GM13976 (cell line): ENCODE measurements around the gene KPNA5.
"Not testable (repeated sequence)": the region's sequence is repeated elsewhere in the genome, so short reads cannot be mapped to it uniquely, and the experiment has no call there.

Source experiments
- DNase-seq: peaks from one replicate; pipeline ENCODE4 v3.0.0; 2012; ENCODE audit warnings: low spot score
- in situ Hi-C: fragments of 300-500 bp; cut with MboI; formaldehyde crosslinking; loops from one replicate; pipeline ENCODE4 v1.12.0; 2022; ENCODE audit warnings: low sequenced_read_pairs, mixed read lengths, inconsistent platforms; ENCODE audit not compliant: unreplicated experiment
- TF ChIP-seq, protein P1 (sequence below): IDR thresholded peaks from 2 replicates; pipeline ENCODE4 v1.5.1; 2012; ENCODE audit warnings: borderline replicate concordance, mild to moderate bottlenecking; ENCODE audit not compliant: insufficient read depth; ENCODE audit errors: extremely low read depth, missing control alignments, control extremely low read depth

Gene KPNA5

DNA sequence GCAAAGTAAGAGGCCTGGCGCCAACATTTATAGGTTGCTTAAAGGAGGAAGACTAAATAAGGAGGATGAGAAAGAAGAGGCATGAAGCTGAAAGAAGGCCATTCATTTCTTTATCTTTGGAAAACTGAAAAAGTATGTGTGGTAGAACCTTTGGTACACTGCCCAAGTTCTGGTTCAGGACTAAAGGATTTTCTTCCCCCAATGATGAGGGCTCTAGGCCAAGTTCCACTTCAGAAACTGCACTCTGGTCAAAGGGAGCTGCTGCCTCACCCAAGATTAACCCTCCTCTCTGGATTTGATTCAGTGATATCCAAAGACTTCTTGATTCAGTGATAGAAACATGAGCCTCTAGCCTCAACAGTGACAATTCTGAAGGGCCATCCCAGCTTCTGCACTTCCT is 5.0 kb upstream of the KPNA5 start:
- DNase-seq: no peak
- in situ Hi-C loops: no loop called here
- TF ChIP-seq, protein P1, sequence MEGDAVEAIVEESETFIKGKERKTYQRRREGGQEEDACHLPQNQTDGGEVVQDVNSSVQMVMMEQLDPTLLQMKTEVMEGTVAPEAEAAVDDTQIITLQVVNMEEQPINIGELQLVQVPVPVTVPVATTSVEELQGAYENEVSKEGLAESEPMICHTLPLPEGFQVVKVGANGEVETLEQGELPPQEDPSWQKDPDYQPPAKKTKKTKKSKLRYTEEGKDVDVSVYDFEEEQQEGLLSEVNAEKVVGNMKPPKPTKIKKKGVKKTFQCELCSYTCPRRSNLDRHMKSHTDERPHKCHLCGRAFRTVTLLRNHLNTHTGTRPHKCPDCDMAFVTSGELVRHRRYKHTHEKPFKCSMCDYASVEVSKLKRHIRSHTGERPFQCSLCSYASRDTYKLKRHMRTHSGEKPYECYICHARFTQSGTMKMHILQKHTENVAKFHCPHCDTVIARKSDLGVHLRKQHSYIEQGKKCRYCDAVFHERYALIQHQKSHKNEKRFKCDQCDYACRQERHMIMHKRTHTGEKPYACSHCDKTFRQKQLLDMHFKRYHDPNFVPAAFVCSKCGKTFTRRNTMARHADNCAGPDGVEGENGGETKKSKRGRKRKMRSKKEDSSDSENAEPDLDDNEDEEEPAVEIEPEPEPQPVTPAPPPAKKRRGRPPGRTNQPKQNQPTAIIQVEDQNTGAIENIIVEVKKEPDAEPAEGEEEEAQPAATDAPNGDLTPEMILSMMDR: no peak

DNA sequence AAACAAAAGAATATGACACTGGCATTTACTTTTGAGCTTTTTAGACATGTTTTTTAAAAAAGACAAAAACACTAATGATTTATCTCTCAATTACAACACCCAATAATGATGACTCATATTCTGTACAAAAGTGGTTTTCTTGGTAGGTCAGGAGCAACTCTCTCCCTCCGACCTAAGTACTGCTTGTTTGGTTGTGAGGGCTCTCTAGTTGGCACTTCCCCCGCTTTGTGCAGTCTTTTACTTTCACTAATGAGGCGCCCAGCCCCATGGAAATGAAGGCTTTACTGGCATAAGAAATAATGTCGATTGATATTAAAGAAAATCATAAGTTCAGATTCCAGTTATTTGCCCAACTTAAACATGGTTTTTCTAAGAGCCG is 1.3 kb downstream of the KPNA5 start:
- DNase-seq: peak; percentile 40
- TF ChIP-seq, protein P1: no peak
- in situ Hi-C loops: no loop called here

DNA sequence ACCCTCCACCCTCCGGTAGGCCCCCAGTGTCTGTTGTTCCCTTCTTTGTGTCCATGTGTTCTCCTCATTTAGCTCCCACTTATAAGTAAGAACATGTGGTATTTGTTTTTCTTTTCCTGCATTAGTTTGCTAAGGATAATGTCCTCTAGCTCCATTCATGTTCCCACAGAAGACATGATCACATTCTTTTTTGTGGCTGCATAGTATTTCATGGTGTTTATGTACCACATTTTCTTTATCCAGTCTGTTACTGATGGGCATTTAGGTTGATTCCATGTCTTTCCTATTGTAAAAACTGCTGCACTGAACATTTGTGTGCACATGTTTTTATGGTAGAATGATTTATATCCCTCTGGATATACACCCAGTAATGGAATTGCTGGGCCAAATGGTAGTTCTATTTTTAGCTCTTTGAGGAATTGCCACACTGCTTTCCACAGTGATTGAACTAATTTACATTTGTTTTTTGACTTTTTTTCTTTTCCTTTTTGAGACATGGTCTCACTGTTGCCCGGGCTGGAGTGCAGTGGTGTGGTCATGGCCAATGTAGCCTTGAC is 4.5 kb downstream of the KPNA5 start:
- in situ Hi-C loops: no loop called here
- DNase-seq: no peak
- TF ChIP-seq, protein P1: no peak

DNA sequence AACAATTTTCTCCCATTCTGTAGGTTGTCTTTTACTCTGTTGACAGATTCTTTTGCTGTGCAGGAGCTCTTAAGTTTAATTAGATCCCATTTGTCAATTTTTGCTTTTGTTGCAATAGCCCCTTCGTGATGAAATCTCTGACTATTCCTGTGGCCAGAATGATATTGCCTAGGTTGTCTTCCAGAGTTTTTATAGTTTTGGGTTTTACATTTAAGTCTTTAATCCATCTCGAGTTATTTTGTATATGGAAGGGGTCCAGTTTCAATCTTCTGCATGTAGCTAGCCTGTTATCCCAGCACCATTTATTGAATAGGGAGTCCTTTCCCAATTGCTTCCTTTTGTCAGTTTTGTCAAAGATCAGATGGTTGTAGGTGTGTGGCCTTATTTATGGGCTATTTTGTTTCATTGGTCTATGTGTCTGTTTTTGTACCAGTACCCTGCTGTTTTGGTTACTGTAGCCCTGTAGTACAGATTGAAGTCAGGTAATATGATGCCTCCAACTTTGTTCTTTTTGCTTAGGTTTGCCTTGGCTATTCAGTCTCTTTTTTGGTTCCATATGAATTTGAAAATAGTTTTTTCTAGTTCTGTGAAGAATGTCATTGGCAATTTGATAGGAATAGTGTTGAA is 5.6 kb downstream of the KPNA5 start:
- DNase-seq, in situ Hi-C loops: not testable (repeated sequence)

DNA sequence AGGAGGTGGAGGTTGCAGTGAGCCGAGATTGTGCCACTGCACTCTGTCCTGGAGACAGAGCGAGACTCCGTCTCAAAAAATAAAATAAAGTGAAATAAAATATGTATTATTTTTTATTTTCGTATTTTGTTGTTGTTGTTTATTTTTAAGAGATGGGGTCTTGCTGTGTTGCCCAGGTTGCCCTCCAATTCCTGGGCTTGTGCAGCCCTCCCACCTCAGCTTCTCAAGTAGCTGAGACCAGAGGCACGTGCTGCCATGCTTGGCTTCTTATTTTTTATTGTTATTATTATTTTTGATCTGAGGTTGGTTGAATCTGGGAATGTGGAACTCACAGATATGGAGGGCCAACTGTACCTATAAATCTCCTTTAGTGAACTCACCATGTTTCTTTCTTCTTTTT is 10.1 kb downstream of the KPNA5 start:
- TF ChIP-seq, protein P1: no peak
- DNase-seq: no peak
- in situ Hi-C loops: no loop called here

DNA sequence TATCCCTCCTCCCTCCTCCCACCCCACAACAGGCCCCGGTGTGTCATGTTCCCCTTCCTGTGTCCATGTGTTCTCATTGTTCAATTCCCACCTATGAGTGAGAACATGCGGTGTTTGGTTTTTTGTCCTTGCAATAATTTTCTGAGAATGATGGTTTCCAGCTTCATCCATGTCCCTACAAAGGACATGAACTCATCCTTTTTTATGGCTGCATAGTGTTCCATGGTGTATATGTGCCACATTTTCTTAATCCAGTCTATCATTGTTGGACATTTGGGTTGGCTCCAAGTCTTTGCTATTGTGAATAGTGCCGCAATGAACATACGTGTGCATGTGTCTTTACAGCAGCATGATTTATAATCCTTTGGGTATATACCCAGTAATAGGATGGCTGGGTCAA is 11.9 kb downstream of the KPNA5 start:
- in situ Hi-C loops, DNase-seq: not testable (repeated sequence)

DNA sequence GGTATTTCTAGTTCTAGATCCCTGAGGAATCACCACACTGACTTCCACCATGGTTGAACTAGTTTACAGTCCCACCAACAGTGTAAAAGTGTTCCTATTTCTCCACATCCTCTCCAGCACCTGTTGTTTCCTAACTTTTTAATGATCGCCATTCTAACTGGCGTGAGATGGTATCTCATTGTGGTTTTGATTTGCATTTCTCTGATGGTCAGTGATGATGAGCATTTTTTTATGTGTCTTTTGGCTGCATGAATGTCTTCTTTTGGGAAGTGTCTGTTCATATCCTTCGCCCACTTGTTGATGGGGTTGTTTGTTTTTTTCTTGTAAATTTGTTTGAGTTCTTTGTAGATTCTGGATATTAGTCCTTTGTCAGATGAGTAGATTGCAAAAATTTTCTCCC is 12.3 kb downstream of the KPNA5 start:
- DNase-seq, in situ Hi-C loops: not testable (repeated sequence)

DNA sequence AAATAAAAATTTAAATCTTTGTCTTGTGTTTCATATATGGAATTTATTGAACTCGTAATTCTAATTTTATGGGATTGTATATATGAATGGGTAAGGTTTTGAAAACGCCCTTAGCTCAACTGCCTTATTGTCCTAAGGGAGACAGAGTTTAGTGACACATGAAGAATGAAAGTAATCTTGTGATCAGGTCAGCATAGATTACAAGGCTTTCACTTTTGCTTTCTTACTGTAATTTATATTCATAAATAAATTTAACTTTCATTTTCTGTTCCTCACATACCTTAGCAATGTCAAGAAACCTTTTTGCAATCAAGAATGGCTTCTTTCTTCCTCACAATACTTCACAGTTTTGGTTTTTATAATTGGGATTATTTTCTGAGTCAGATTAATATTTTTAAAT is 14.4 kb downstream of the KPNA5 start:
- in situ Hi-C loops: no loop called here
- peak; percentile 51 for DNase-seq
- TF ChIP-seq, protein P1: no peak
